Vagina (tissue), 2 donors: Measurements from ENCODE around the gene CHRM1. TPM values are rescaled to one million over a fixed set of nuclear protein-coding genes. Genes with fewer than 3 reads are reported as not detected.

Experiments
- DNase-seq, 2 donors: peaks; one replicate each; pipeline ENCODE4 v3.0.0-alpha.2; 2017; ENCODE audit errors: extremely low spot score in 2 of 2
- H3K27ac ChIP-seq: fragments of 200-600 bp; sonication (generic); one replicate; pipeline ENCODE4 v1.5.1; 2019
- H3K27me3 ChIP-seq: fragments of 200-600 bp; sonication (generic); one replicate; pipeline ENCODE4 v1.5.1; 2019
- H3K36me3 ChIP-seq, 2 donors: fragments of 200-600 bp; sonication (generic); one replicate each; pipeline ENCODE4 v1.5.1; 2017 to 2019
- H3K4me1 ChIP-seq: fragments of 200-600 bp; sonication (generic); one replicate; pipeline ENCODE4 v1.5.1; 2019
- H3K4me3 ChIP-seq, 2 donors: fragments of 200-600 bp; sonication (generic); 1 replicate in 1 of 2; 2 replicates in 1 of 2; pipeline ENCODE4 v1.5.1; 2016 to 2019
- H3K9me3 ChIP-seq: fragments of 200-600 bp; sonication (generic); one replicate; pipeline ENCODE4 v1.5.1; 2019
- POLR2A ChIP-seq, 2 donors: fragments of 450-650 bp; IDR thresholded peaks; one replicate each; pipeline ENCODE4 v1.6.1; 2017; ENCODE audit warnings: antibody characterized with exemption in 2 of 2, mild to moderate bottlenecking in 2 of 2, moderate library complexity in 2 of 2
- POLR2AphosphoS5 ChIP-seq, 2 donors: sonication (generic); formaldehyde crosslinking; IDR thresholded peaks; one replicate each; pipeline ENCODE4 v1.9.0; 2017; ENCODE audit warnings: antibody characterized with exemption in 2 of 2, mild to moderate bottlenecking in 2 of 2, low read depth in 1 of 2; ENCODE audit not compliant: insufficient read depth in 1 of 2
- intact Hi-C: fragments of 100-400 bp; cut with DNase I; formaldehyde crosslinking; loops from one replicate; pipeline ENCODE4 v1.15.1; 2023
- total RNA-seq: library from RNA; depleted of rRNA; stranded (reverse); fragments of >200 nt; gene quantifications from one replicate; pipeline ENCODE4 v1.2.3, GENCODE V29; 2016
- TF ChIP-seq, protein P1 (sequence below), 3 experiments: fragments of 450-650 bp in 2 of 3; fragments of 200-600 bp in 1 of 3; sonication (generic) in 1 of 3; IDR thresholded peaks; one replicate each; pipeline ENCODE4 v1.5.1; 2017 to 2019; ENCODE audit warnings: antibody characterized with exemption in 3 of 3, mild to moderate bottlenecking in 2 of 3, moderate library complexity in 2 of 3

The CHRM1 gene
- total RNA-seq, 1 donor from 2014 or later: not detected

- no peak for DNase-seq
- Histone ChIP-seq H3K27me3 (no peaks in the 10 kb centered on the region), H3K4me1 (peaks cover 24% of the 10 kb centered on the region), H3K36me3 (no peaks in the 10 kb centered on the region), H3K9me3 (no peaks in the 10 kb centered on the region), H3K4me3 (no peak overlapping the region), H3K27ac (no peak overlapping the region)
- TF ChIP-seq POLR2A (IDR thresholded peaks at IDR 0.05) (no peak), POLR2AphosphoS5 (IDR thresholded peaks at IDR 0.05; ENCODE audit: insufficient read depth in 1 of 2, low read depth in 1 of 2) (no peak)
- TF ChIP-seq, protein P1, sequence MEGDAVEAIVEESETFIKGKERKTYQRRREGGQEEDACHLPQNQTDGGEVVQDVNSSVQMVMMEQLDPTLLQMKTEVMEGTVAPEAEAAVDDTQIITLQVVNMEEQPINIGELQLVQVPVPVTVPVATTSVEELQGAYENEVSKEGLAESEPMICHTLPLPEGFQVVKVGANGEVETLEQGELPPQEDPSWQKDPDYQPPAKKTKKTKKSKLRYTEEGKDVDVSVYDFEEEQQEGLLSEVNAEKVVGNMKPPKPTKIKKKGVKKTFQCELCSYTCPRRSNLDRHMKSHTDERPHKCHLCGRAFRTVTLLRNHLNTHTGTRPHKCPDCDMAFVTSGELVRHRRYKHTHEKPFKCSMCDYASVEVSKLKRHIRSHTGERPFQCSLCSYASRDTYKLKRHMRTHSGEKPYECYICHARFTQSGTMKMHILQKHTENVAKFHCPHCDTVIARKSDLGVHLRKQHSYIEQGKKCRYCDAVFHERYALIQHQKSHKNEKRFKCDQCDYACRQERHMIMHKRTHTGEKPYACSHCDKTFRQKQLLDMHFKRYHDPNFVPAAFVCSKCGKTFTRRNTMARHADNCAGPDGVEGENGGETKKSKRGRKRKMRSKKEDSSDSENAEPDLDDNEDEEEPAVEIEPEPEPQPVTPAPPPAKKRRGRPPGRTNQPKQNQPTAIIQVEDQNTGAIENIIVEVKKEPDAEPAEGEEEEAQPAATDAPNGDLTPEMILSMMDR (IDR thresholded peaks at IDR 0.05): no peak
- intact Hi-C loops: no loop called here
Measured at GRCh38 chr11:62919476-62919875, 1.7 kb downstream of the CHRM1 start.

DNA sequence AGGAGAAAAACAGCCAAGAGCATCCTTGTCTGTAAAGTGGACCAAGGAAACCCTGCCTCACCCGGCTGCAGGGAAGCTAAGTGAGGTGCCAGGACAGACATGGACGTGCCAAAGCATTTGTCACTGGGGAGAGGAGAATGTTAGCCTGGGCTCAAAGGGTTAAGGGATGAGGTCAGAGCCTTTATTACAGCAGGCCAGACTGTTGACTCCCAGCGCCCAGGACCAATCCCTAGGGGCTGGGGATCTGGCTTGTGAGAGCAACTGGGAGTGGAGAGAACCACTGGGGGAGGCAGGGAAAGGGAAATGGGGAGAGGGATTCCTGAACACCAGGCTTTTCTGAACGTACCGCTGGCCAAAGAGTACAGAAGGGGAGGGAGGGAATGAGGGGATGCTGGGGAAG, 2.6 kb downstream of the CHRM1 start:
- no peak for DNase-seq
- Histone ChIP-seq H3K27ac (no peak overlapping the region), H3K27me3 (no peaks in the 10 kb centered on the region), H3K4me3 (no peak overlapping the region), H3K9me3 (no peaks in the 10 kb centered on the region), H3K4me1 (peaks cover 19% of the 10 kb centered on the region), H3K36me3 (no peaks in the 10 kb centered on the region)
- intact Hi-C loops: no loop called here
- TF ChIP-seq POLR2AphosphoS5 (IDR thresholded peaks at IDR 0.05; ENCODE audit: insufficient read depth in 1 of 2, low read depth in 1 of 2) (no peak), POLR2A (IDR thresholded peaks at IDR 0.05) (no peak)
- TF ChIP-seq, protein P1 (IDR thresholded peaks at IDR 0.05): no peak

DNA sequence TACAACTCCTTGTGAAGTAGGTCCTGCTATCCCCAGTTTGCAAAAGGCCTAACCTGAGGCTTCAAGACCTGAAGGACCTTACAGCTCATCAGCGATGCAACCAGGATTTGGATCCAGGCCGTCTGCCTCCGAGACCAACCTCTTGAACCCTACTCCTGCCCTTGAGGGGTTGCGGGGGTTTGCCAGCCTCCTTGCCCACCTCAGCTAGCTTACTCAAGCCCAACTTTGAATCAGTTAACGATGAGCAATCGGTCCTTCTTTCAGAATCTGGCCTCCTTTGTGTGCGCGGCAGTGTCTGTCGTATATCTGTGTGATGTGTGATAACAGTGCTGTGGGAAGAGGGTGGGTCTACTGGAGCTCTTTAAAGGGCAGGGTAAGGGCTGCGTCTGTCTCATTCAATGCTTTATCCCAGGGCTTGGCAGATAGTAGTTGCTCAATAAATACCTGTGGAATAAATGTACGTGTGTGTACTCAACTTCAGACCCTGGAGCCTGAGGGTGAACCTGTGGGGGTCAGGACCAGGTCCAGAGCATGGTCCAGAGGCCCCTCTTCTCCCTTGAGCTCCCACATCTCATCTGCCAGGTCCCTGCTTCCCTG, 3.2 kb downstream of the CHRM1 start:
- H3K27me3 ChIP-seq: no peaks in the 10 kb centered on the region
- no peaks in the 10 kb centered on the region for H3K9me3 ChIP-seq
- intact Hi-C loops: loop anchor here (1.0 kb wide), 1 partner anchor 23 kb away; no protein-coding TSS in a partner anchor
- DNase-seq: no peak
- H3K4me1 ChIP-seq: peaks cover 13% of the 10 kb centered on the region
- H3K36me3 ChIP-seq: no peaks in the 10 kb centered on the region
- no peak for TF ChIP-seq POLR2AphosphoS5 (IDR thresholded peaks at IDR 0.05; ENCODE audit: insufficient read depth in 1 of 2, low read depth in 1 of 2)
- TF ChIP-seq, protein P1 (IDR thresholded peaks at IDR 0.05): no peak
- TF ChIP-seq POLR2A (IDR thresholded peaks at IDR 0.05): no peak
- H3K27ac ChIP-seq: no peak overlapping the region
- no peak overlapping the region for H3K4me3 ChIP-seq

DNA sequence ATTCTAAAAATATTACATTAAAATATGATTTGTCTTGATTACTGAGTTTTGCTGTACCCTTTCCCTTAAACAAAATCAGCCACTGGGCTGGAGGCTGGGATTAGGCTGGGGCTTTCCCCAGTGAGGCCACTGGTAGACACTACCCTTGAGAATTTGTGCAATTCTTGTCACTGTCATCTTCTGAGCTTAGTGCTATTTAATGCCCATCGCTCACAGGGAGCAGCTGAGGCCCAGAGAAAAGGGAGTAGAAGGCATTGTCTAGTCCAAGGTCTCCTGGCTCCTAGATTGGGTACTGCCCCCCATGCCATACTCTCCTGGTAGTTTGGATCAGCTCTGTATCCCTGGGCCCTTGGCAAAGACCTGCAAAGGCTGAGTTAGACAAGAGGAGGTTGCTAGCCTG, 6.7 kb downstream of the CHRM1 start:
- no peak for DNase-seq
- Histone ChIP-seq H3K4me3 (no peak overlapping the region), H3K9me3 (no peaks in the 10 kb centered on the region), H3K27ac (no peak overlapping the region), H3K4me1 (peaks cover 3% of the 10 kb centered on the region), H3K36me3 (no peaks in the 10 kb centered on the region), H3K27me3 (no peaks in the 10 kb centered on the region)
- intact Hi-C loops: no loop called here
- TF ChIP-seq POLR2AphosphoS5 (IDR thresholded peaks at IDR 0.05; ENCODE audit: insufficient read depth in 1 of 2, low read depth in 1 of 2): no peak
- no peak for TF ChIP-seq POLR2A (IDR thresholded peaks at IDR 0.05)
- TF ChIP-seq, protein P1 (IDR thresholded peaks at IDR 0.05): no peak

- Histone ChIP-seq H3K27ac (no peak overlapping the region), H3K36me3 (no peaks in the 10 kb centered on the region)
- intact Hi-C loops: no loop called here
Measured at GRCh38 chr11:62912268-62912667, 8.9 kb downstream of the CHRM1 start.

More at GRCh38 chr11:62912268-62912667, 8.9 kb downstream of the CHRM1 start:
- no peak overlapping the region for H3K4me3 ChIP-seq
- TF ChIP-seq, protein P1 (IDR thresholded peaks at IDR 0.05): no peak
- TF ChIP-seq POLR2AphosphoS5 (IDR thresholded peaks at IDR 0.05; ENCODE audit: insufficient read depth in 1 of 2, low read depth in 1 of 2) (no peak), POLR2A (IDR thresholded peaks at IDR 0.05) (no peak)
- no peaks in the 10 kb centered on the region for H3K27me3 ChIP-seq
- no peaks in the 10 kb centered on the region for H3K9me3 ChIP-seq
- peaks cover 18% of the 10 kb centered on the region for H3K4me1 ChIP-seq
- no peak for DNase-seq
